ENCODE results near the gene CENPL. TPM values are rescaled to one million over a fixed set of nuclear protein-coding genes. Genes with fewer than 3 reads are reported as not detected.

CENPL gene
- total RNA-seq, 1 experiment from 2014 or later, result 108 TPM

- POLR2A ChIA-PET (ENCODE audit: unreplicated experiment), result no interaction called here
Measured at GRCh38 chr1:173827611-173828010, 2.9 kb upstream of the CENPL start.

GRCh38 chr1:173823781-173824314, 835 bp downstream of the CENPL start:
- ChIA-PET CTCF (interaction anchor here (0.6 to 2.1 kb wide), 5 partner anchors 109 to 394 kb away, joined by 3 to 7 read pairs (median 4); partner anchors contain the start of gene KLHL20), POLR2A (ENCODE audit: unreplicated experiment) (interaction anchor here (0.5 to 1.2 kb wide), 5 partner anchors 8 to 816 kb away, joined by 3 to 12 read pairs (median 4); partner anchors contain the start of gene KLHL20)
- intact Hi-C loops (cut with micrococcal nuclease), result loop anchor here (1.0 to 5.0 kb wide), 8 partner anchors 44 to 1078 kb away; partner anchors contain the start of genes KLHL20, PRDX6 and ZBTB37
- H3K36me3 ChIP-seq (ENCODE audit: low read depth, low read length), result peaks cover 22% of the 10 kb centered on the region
- peaks cover 56% of the 10 kb centered on the region for H3K4me1 ChIP-seq (ENCODE audit: insufficient read depth, low read length)
- H3F3A ChIP-seq (ENCODE audit: low read length, unreplicated experiment), result no peaks in the 10 kb centered on the region
- peaks cover 93% of the 10 kb centered on the region for H3K79me2 ChIP-seq (ENCODE audit: low read length)
- H3K27me3 ChIP-seq (ENCODE audit: low read length), result no peaks in the 10 kb centered on the region
- peak overlapping the region; percentile 89 for H3K4me2 ChIP-seq (ENCODE audit: low read length)
- H4K20me1 ChIP-seq (ENCODE audit: low read length), result peaks cover 18% of the 10 kb centered on the region
- peak overlapping the region; percentile 82 for H2AFZ ChIP-seq (ENCODE audit: low read length)
- BruUV-seq (replicated peaks), result no TSS peak
- H3K4me3 ChIP-seq (ENCODE audit: low read length), result peak overlapping the region; percentile 72
- no peaks in the 10 kb centered on the region for H3K9me2 ChIP-seq (replicated peaks; ENCODE audit: low read length)
- no peaks in the 10 kb centered on the region for H3K9me3 ChIP-seq (ENCODE audit: low read length)
- TF ChIP-seq CTCF (conservative IDR thresholded peaks at IDR 0.05; ENCODE audit: low read depth, low read length) (no peak), EZH2phosphoT487 (IDR thresholded peaks at IDR 0.05; ENCODE audit: borderline replicate concordance, low read length) (no peak), EZH2 (IDR thresholded peaks at IDR 0.05; ENCODE audit: low read length, unreplicated experiment) (no peak)
- ATAC-seq (no peak; the same call in 1 of the 2 replicates), DNase-seq (no peak)
- peak overlapping the region; percentile 83 for H3K9ac ChIP-seq (ENCODE audit: low read length)
- peak overlapping the region; percentile 81 for H3K27ac ChIP-seq (ENCODE audit: low read length)

More at GRCh38 chr1:173827611-173828010, 2.9 kb upstream of the CENPL start:
- Histone ChIP-seq H3K9me2 (replicated peaks; ENCODE audit: low read length) (no peaks in the 10 kb centered on the region), H3K4me2 (ENCODE audit: low read length) (peak overlapping the region; percentile 89), H3K27me3 (ENCODE audit: low read length) (no peaks in the 10 kb centered on the region), H3K9ac (ENCODE audit: low read length) (no peak overlapping the region), H3K4me3 (ENCODE audit: low read length) (peak overlapping the region; percentile 72; the same call in 1 of the 2 replicates), H3K27ac (ENCODE audit: low read length) (no peak overlapping the region), H3K36me3 (ENCODE audit: low read depth, low read length) (peaks cover 14% of the 10 kb centered on the region), H3K9me3 (ENCODE audit: low read length) (no peaks in the 10 kb centered on the region), H3F3A (ENCODE audit: low read length, unreplicated experiment) (no peaks in the 10 kb centered on the region), H2AFZ (ENCODE audit: low read length) (no peak overlapping the region), H3K79me2 (ENCODE audit: low read length) (peaks cover 55% of the 10 kb centered on the region), H4K20me1 (ENCODE audit: low read length) (0 out of 2 replicates have a peak, but pooled peaks cover 4% of the 10 kb centered on the region), H3K4me1 (ENCODE audit: insufficient read depth, low read length) (peaks cover 36% of the 10 kb centered on the region)
- peak; percentile 84 for DNase-seq
- BruUV-seq (replicated peaks), result no TSS peak
- TF ChIP-seq EZH2 (IDR thresholded peaks at IDR 0.05; ENCODE audit: low read length, unreplicated experiment) (no peak), EZH2phosphoT487 (IDR thresholded peaks at IDR 0.05; ENCODE audit: borderline replicate concordance, low read length) (no peak), CTCF (conservative IDR thresholded peaks at IDR 0.05; ENCODE audit: low read depth, low read length) (no peak)
- no peak for ATAC-seq
- intact Hi-C loops (cut with micrococcal nuclease), result no loop called here
- CTCF ChIA-PET, result no interaction called here

- H3K4me2 ChIP-seq (ENCODE audit: low read length), result peak overlapping the region; percentile 89
- no peak for TF ChIP-seq EZH2 (IDR thresholded peaks at IDR 0.05; ENCODE audit: low read length, unreplicated experiment)
- TF ChIP-seq CTCF (conservative IDR thresholded peaks at IDR 0.05; ENCODE audit: low read depth, low read length), result no peak
- TF ChIP-seq EZH2phosphoT487 (IDR thresholded peaks at IDR 0.05; ENCODE audit: borderline replicate concordance, low read length), result no peak
- H3K36me3 ChIP-seq (ENCODE audit: low read depth, low read length), result peaks cover 33% of the 10 kb centered on the region
- intact Hi-C loops (cut with micrococcal nuclease), result loop anchor here (5.0 kb wide), 1 partner anchor 564 kb away; no protein-coding TSS in a partner anchor
- ATAC-seq, result no peak
- H3K9ac ChIP-seq (ENCODE audit: low read length), result no peak overlapping the region
- H2AFZ ChIP-seq (ENCODE audit: low read length), result no peak overlapping the region
- CTCF ChIA-PET, result no interaction called here
- H4K20me1 ChIP-seq (ENCODE audit: low read length), result peaks cover 18% of the 10 kb centered on the region
- peak overlapping the region; percentile 72 for H3K4me3 ChIP-seq (ENCODE audit: low read length)
- no peaks in the 10 kb centered on the region for H3K9me2 ChIP-seq (replicated peaks; ENCODE audit: low read length)
- H3K4me1 ChIP-seq (ENCODE audit: insufficient read depth, low read length), result peaks cover 37% of the 10 kb centered on the region
- H3K9me3 ChIP-seq (ENCODE audit: low read length), result no peaks in the 10 kb centered on the region
- BruUV-seq (replicated peaks), result no TSS peak
- H3K27me3 ChIP-seq (ENCODE audit: low read length), result no peaks in the 10 kb centered on the region
- no peaks in the 10 kb centered on the region for H3F3A ChIP-seq (ENCODE audit: low read length, unreplicated experiment)
- H3K27ac ChIP-seq (ENCODE audit: low read length), result no peak overlapping the region
- H3K79me2 ChIP-seq (ENCODE audit: low read length), result peaks cover 90% of the 10 kb centered on the region
- no peak for DNase-seq
- POLR2A ChIA-PET (ENCODE audit: unreplicated experiment), result no interaction called here
Measured at GRCh38 chr1:173821680-173822079, 3.0 kb downstream of the CENPL start.

All from PC-3 (cell line).